GM21447 (cell line): Measurements from ENCODE around the gene THBS4.
"Not testable (repeated sequence)": the region's sequence is repeated elsewhere in the genome, so short reads cannot be mapped to it uniquely, and the experiment has no call there.

ENCODE experiments used
- ATAC-seq: cut with Tn5 transposase; IDR thresholded peaks from one replicate; pipeline ENCODE4 v1.9.1; 2021; ENCODE audit not compliant: unreplicated experiment

The THBS4 gene

DNA sequence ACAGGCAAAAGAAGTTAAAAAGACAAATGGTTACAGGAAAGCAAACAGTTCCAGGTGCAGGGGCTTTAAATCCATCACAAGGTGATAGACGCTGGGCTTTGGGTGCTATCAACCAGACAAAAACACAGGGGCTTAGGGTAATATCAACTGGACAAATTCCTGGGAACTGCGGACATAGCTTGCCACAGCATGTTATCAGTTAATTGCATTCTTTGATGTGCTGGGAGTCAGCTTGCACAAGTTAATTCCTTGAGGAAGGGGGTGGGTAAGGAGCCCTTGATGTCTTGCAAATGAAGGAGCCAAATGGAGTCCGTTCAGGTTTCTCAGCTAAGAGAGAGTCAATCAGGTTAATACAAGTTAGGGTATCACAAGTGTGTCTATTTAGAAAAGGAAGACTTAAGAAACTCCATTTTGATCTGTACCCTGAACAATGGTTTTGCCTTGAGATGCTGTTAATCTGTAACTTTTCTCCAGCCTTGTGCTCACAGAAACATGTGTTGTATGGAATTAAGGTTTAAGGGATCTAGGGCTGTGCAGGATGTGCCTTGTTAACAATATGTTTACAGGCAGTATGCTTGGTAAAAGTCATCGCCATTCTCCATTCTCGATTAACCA lies 76.3 kb downstream of the THBS4 start:
- ATAC-seq, result not testable (repeated sequence)

DNA sequence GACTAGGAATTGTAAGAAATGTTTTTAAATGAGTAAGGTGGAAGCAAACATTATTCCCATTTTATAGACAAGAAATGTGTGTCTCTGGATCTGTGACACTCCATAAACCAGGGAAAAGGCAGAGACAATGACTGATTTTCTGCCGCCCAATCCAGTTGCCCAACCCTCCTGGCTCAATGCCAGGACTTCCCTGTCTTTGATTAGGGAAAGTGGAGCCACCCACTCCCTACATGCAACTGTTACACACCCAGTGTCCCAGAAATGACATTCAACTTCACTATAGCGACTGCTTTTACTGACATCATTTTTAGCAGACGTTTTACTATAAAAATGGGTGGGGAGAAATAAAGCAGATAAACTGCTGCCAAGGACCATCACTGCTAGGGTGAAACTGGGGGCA lies 79.7 kb downstream of the THBS4 start:
- ATAC-seq, result no peak

DNA sequence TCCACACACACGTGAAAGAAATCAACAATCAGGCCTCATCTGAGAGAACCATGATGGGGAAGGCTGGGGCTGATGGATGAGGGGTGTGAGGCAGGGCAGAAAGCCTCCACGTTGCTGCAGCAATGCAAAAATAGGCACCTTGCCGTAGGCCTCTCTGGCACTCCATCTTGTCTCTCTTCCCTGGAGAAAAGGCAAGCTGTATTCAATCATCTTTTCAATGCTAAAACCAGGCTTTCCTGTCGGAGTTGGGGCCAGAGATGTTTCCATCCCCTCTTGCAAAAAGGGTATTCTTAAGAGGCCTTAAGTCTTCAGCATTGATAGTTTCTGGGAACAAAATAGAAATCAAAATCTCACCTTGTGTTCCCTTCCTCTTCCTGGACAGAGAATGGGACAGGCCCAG lies 80.9 kb downstream of the THBS4 start:
- no peak for ATAC-seq

DNA sequence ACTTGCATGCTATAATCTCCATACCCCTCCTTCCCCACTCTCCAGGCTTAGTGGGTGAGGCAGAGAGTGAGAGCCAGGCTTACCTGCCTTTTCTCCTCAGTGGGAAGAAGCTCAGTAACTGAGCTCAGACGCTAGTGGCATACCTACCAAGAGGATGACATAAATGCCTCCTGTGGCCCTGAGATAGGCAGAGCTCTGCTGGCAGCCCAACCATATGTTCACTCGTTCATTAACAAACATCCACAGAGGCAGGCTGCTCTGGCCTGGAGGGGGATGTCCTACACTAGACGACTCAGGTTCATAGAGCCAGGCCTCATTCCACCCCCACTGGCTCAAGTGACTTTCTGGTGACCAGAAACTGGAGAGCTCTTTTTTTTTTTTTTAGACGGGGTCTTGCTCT lies 81.3 kb downstream of the THBS4 start:
- no peak for ATAC-seq

DNA sequence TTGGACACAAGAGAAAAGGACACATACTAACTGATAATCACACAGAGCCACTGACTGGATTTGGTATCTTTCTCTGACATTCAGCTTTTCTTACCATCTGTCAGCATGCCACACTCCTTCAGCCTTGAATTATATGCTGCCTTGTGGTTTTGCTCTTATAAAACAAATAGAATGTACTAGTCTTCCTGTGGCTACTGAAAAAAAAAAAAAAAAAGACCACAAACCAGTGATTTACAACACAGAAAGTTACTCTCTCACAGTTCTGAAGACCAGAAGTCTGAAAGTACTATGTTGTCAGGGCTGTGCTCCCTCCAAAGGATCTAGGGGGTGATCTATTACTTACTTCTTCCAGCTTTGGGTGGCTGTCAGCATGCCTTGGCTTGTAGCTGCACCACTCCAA lies 82.3 kb downstream of the THBS4 start:
- ATAC-seq, result no peak

DNA sequence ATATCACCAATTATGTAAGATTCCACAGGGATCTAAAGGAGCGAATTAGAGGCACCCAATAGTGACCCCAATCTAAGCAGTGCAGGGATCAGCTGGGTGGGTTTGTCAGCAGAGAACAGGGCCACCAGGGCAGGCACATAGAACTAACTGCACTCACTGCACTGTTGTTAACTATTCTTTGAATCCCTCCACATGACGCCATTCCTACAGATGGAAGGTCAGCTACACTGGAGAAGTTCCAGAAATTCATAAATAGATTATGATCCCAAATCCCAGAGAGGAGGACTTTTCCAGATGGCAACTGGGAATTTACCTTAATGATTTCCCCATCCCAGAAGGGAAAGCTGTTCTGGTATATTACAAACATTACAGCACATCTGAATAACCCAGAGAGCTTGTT lies 84.2 kb downstream of the THBS4 start:
- no peak for ATAC-seq

DNA sequence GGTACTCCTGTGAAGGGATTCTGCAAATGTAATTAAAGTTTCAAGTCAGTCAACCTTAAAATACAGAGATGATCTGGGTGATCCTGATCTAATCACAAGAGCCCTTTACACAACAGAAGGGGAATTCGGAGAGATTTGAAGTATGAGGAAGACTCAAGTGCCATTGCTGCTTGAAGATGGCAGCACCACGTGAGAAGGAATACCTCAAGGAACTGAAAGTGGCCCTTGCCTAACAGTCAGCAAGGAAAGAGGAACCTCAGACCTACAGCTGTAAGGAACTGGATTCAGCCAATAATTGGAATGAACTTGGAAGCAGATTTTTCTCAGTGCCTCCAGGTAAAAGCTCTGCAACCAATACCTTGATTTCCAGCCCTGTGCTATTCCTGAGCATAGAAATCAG lies 87.4 kb downstream of the THBS4 start:
- no peak for ATAC-seq

DNA sequence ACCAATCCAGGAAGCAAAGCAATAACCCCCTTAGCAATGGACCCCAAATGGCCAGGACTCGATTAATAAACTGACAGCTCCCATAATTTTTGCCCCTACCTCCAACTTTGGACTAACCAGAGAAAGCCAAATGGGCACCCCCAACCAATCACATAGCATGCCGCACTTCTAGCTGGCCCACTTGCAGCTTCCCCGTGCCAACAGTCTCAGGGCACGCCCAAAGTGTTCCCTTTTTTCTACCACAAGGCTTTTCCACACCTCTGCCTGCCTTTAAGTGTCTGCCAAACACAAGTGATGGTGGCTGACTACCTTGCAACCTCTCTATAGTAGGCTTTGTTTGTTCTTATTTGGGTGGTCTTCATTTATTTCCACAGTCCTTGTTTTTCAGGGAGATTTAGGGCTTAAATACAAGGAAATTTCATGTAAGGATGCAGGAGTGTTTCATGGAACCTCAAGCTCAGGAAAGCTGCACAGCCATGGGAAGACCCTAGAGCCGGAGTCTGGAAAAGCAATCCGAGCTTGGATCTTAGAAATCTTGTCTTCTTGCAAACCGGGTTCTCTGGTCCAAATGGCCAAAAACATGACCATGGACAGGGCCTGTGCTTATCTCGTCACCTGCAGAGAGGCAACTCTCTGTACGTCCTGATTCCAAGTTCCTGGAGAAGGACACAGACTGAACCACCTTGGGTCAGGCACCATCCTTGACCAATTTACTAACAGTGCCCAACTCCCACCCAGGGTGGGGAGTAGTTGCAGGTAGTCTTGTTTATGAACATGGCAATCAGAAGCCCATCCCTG lies 89.2 kb downstream of the THBS4 start:
- ATAC-seq, result no peak

DNA sequence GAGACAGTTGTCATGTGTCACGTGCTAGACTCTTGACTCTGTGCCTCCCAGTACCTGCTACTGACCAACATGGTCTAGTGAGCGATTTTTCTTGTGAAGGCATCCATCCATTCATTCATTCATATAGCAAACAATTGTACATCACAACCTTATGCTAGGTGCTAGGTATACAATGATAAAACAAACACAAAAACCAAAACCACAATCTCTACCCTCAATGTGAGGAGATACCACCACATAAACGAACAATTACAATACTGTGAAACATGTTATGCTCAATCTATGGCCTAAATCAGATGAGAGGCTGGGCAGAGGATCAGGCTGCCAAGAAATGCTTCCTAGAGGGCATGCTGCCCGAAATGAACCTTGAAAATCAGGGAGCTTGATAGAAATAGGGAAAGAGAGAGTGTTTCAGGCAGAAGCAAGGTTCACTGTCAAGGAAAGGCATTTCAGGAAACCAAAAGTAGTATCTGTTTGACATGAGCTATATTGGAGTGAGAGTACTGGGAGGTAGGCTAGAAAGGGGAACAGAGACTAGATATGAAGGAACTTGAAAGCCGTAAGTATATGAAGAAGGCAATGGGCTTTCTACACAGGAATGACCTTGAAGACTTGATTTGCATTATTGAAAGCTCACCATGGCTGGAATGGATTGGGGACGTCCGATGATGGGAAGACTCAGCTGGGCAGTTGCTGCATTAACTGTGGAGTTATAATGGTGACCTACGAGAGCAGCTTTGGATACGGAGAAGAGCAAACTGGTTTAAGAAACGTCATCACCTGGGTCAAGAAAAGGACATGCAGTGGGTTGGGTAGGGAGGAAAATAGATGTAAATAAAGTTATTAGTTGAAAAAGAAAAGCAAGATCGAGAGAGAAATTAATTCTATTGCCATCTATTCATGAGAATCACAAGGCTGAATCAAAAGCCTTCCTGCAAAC lies 90.1 kb downstream of the THBS4 start:
- ATAC-seq, result peak; percentile 81

DNA sequence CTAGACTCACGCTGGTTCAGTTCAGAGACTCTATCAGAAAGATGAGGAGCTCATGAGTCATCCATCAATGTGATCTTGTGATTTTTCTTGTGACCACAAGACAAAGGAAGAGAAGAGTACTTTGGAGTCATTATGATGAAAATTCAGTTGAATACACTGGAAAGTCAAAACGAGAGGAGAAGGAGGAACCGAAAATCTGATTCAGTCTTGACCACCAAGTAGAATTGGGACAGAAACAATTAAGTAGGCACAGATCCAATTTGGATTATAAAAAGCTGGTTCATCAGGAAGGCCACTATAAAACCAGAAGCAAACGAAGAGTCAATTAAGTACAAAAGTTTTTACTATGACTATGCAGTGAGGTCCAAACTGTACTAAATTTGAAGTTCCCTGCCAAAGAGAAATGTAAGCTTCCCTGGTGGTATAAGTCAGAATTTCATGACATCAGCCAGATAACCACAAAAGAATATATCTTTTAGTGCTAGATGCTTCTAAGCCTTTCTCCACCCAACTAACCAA lies 90.9 kb downstream of the THBS4 start:
- peak; percentile 57 for ATAC-seq

DNA sequence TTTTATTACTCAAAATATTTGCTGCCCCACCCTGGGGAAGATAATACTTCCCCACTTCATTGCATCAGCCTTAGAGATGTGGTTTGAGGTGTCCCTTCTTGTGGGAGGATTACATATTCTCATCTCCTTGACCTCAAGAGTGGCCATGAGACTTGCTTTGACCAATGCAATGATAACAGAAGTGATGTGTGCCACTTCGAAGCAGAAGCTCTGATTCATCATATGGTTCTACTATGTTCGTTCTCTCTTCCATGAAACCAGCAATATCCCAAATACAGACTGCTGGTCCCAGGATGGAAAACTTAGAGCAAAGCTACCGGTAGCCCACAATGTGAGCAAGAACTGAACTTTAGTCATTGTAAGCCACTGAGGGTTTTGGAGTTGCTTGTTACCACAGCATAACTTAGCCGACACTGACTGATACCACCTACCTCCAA lies 92.0 kb downstream of the THBS4 start:
- ATAC-seq, result no peak

DNA sequence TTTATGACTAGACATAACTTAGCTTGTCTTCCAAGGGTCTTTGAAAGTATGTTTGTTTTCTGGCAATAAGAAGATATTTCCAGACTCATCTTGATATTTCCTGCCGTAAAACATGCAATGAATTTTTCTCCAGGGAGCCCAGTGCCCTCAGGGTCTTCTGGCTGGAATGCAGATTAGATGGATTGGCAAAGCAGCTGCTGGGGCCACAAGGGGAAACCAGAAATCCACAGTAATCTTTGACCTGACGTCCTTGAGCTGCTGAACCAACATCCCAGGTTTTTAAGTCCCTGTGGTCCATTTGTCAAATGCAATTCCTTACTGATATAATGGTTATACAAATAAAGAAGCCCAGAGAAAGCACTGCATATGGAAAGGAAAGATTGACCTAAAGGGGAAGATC lies 93.0 kb downstream of the THBS4 start:
- ATAC-seq, result no peak

DNA sequence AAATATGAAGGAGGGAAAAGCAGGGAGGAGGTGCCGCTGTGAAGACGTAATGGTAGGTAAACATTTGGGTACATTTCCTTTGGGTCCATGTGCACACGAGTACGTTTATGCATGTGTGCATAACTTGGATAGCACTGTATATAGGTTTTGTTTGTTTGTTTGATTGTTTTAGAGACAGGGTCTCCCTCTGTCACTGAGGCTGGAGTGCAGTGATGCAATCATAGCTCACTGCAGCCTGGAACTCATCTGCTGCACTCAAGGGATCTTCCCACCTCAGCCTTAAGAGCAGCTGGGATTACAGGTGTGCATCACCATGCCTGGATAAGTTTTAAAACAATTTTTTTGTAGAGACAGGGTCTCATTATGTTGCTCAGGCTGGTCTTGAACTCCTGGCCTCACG lies 94.0 kb downstream of the THBS4 start:
- ATAC-seq, result no peak
